H9 (cell line): Measurements from ENCODE around the gene ABCD4. TPM values are rescaled to one million over a fixed set of nuclear protein-coding genes. Genes with fewer than 3 reads are reported as not detected.
A peak's percentile ranks its signal among the peaks of the same experiment; 100 is the strongest.

ENCODE experiments used
- DNase-seq: peaks from one replicate; pipeline ENCODE4 v3.0.0-alpha.2; 2017
- H2AFZ ChIP-seq: one replicate; pipeline ENCODE4 v1.6.1; 2013; ENCODE audit warnings: mild to moderate bottlenecking, low read length, control low read depth, moderate library complexity
- H2AK5ac ChIP-seq: 2 replicates; pipeline ENCODE4 v1.6.1; 2013; ENCODE audit warnings: low read length, control low read depth, mixed read lengths; ENCODE audit not compliant: insufficient read length
- H2BK120ac ChIP-seq: one replicate; pipeline ENCODE4 v1.6.1; 2013; ENCODE audit warnings: low read depth, mild to moderate bottlenecking, low read length, control low read depth, inconsistent platforms; ENCODE audit not compliant: poor library complexity, severe bottlenecking
- H2BK12ac ChIP-seq: 2 replicates; pipeline ENCODE4 v1.6.1; 2013; ENCODE audit warnings: low read length, control low read depth, mixed read lengths, low read depth; ENCODE audit not compliant: insufficient read length
- H2BK15ac ChIP-seq: 2 replicates; pipeline ENCODE4 v1.6.1; 2013; ENCODE audit warnings: low read depth, low read length, control low read depth
- H2BK20ac ChIP-seq: one replicate; pipeline ENCODE4 v1.6.1; 2013; ENCODE audit warnings: low read depth, mild to moderate bottlenecking, low read length, control low read depth, inconsistent platforms; ENCODE audit not compliant: poor library complexity, severe bottlenecking
- H2BK5ac ChIP-seq: 2 replicates; pipeline ENCODE4 v1.6.1; 2013; ENCODE audit warnings: low read length, control low read depth, mixed read lengths; ENCODE audit not compliant: insufficient read length
- H3K14ac ChIP-seq: 2 replicates; pipeline ENCODE4 v1.6.1; 2013; ENCODE audit warnings: low read length, control low read depth; ENCODE audit not compliant: insufficient read depth
- H3K18ac ChIP-seq: 2 replicates; pipeline ENCODE4 v1.6.1; 2013; ENCODE audit warnings: low read depth, mild to moderate bottlenecking, mixed read lengths, low read length, control low read depth; ENCODE audit not compliant: insufficient read length
- H3K23ac ChIP-seq: 2 replicates; pipeline ENCODE4 v1.6.1; 2013; ENCODE audit warnings: low read length, control low read depth, mixed read lengths, low read depth; ENCODE audit not compliant: insufficient read length
- H3K23me2 ChIP-seq: 2 replicates; pipeline ENCODE4 v1.6.1; 2013; ENCODE audit warnings: low read depth, mild to moderate bottlenecking, mixed read lengths, low read length, control low read depth; ENCODE audit not compliant: insufficient read length, poor library complexity, severe bottlenecking
- H3K27ac ChIP-seq: 2 replicates; pipeline ENCODE4 v1.5.1; 2013; ENCODE audit warnings: low read length, control low read depth, mixed read lengths, low read depth; ENCODE audit not compliant: insufficient read length
- H3K27me3 ChIP-seq: 2 replicates; pipeline ENCODE4 v1.6.1; 2013; ENCODE audit warnings: low read length, control low read depth, inconsistent platforms; ENCODE audit not compliant: insufficient read depth
- H3K4ac ChIP-seq: 2 replicates; pipeline ENCODE4 v1.6.1; 2013; ENCODE audit warnings: low read depth, mild to moderate bottlenecking, control low read depth, inconsistent platforms, low read length, moderate library complexity
- H3K4me1 ChIP-seq: 2 replicates; pipeline ENCODE4 v1.6.1; 2013; ENCODE audit warnings: low read length, control low read depth, inconsistent platforms; ENCODE audit not compliant: insufficient read depth
- H3K4me2 ChIP-seq: 2 replicates; pipeline ENCODE4 v1.6.1; 2013; ENCODE audit warnings: low read length, control low read depth, mixed read lengths; ENCODE audit not compliant: insufficient read length, insufficient read depth
- H3K56ac ChIP-seq: 2 replicates; pipeline ENCODE4 v1.6.1; 2013; ENCODE audit warnings: low read depth, mild to moderate bottlenecking, mixed read lengths, low read length, control low read depth; ENCODE audit not compliant: insufficient read length
- H3K79me1 ChIP-seq: 2 replicates; pipeline ENCODE4 v1.6.1; 2013; ENCODE audit warnings: low read depth, mild to moderate bottlenecking, moderate library complexity, low read length, control low read depth, inconsistent platforms; ENCODE audit not compliant: insufficient read depth, poor library complexity, severe bottlenecking
- H3K79me2 ChIP-seq: 2 replicates; pipeline ENCODE4 v1.6.1; 2013; ENCODE audit warnings: low read length, control low read depth, inconsistent platforms; ENCODE audit not compliant: insufficient read depth
- H3K9ac ChIP-seq: 2 replicates; pipeline ENCODE4 v1.6.1; 2013; ENCODE audit warnings: low read length, control low read depth, mixed read lengths; ENCODE audit not compliant: insufficient read length; ENCODE audit errors: extremely low read depth
- H3K9me3 ChIP-seq: one replicate; pipeline ENCODE4 v1.6.1; 2013; ENCODE audit warnings: low read depth, low read length, inconsistent platforms; ENCODE audit not compliant: control insufficient read depth
- H3T11ph ChIP-seq: one replicate; pipeline ENCODE4 v1.6.1; 2013; ENCODE audit warnings: mild to moderate bottlenecking, low read length, control low read depth, inconsistent platforms
- H4K20me1 ChIP-seq: one replicate; pipeline ENCODE4 v1.6.1; 2013; ENCODE audit not compliant: control insufficient read depth, insufficient read length, insufficient read depth
- H4K5ac ChIP-seq: 2 replicates; pipeline ENCODE4 v1.6.1; 2013; ENCODE audit warnings: low read depth, mild to moderate bottlenecking, mixed read lengths, low read length, control low read depth; ENCODE audit not compliant: insufficient read length
- H4K8ac ChIP-seq: replicated peaks from 2 replicates; pipeline ENCODE4 v1.6.1; 2013; ENCODE audit warnings: low read length, control low read depth, mixed read lengths, low read depth; ENCODE audit not compliant: insufficient read length
- H4K91ac ChIP-seq: 2 replicates; pipeline ENCODE4 v1.6.1; 2013; ENCODE audit warnings: low read depth, mild to moderate bottlenecking, moderate library complexity, mixed read lengths, low read length, control low read depth; ENCODE audit not compliant: insufficient read length
- H3K27ac Mint-ChIP-seq, 3 experiments: 2 replicates in 2 of 3; 3 replicates in 1 of 3; pipeline ENCODE4 v1.8.0; 2020 to 2021; ENCODE audit warnings: mixed read lengths in 3 of 3, mild to moderate bottlenecking in 1 of 3, moderate library complexity in 1 of 3
- H3K27me3 Mint-ChIP-seq: 2 replicates; pipeline ENCODE4 v1.8.0; 2021; ENCODE audit warnings: low read depth, mild to moderate bottlenecking, moderate library complexity, mixed read lengths
- H3K36me3 Mint-ChIP-seq, 3 experiments: 2 replicates in 2 of 3; 3 replicates in 1 of 3; pipeline ENCODE4 v1.8.0; 2020 to 2021; ENCODE audit warnings: low read depth in 3 of 3, mixed read lengths in 3 of 3; ENCODE audit not compliant: insufficient read depth in 1 of 3
- H3K4me1 Mint-ChIP-seq, 2 experiments: 2 replicates each; pipeline ENCODE4 v1.8.0; 2020; ENCODE audit warnings: mixed read lengths in 2 of 2
- H3K4me3 Mint-ChIP-seq, 2 experiments: 2 replicates in 1 of 2; 3 replicates in 1 of 2; pipeline ENCODE4 v1.8.0; 2020 to 2021; ENCODE audit warnings: mild to moderate bottlenecking in 2 of 2, mixed read lengths in 2 of 2, moderate library complexity in 1 of 2
- H3K9me3 Mint-ChIP-seq, 2 experiments: 2 replicates in 1 of 2; 3 replicates in 1 of 2; pipeline ENCODE4 v1.8.0; 2020; ENCODE audit warnings: mild to moderate bottlenecking in 2 of 2, mixed read lengths in 2 of 2, moderate library complexity in 1 of 2
- CTCF ChIP-seq: fragments of 200-600 bp; sonication (generic); conservative IDR thresholded peaks from 3 replicates; pipeline ENCODE4 v1.8.0; 2021; ENCODE audit warnings: antibody characterized with exemption, mild to moderate bottlenecking
- WGBS: extraction: QIAGEN DNeasy Blood & Tissue Kit; methylation state at CpG from one replicate; pipeline ENCODE4 v1.1.7; 2013; ENCODE audit warnings: missing lambda C conversion rate, low lambda C conversion rate, mixed read lengths; ENCODE audit not compliant: insufficient read length; ENCODE audit errors: extremely low coverage; 5-methylcytosine and 5-hydroxymethylcytosine counted together
- long read RNA-seq: library from polyadenylated mRNA; unstranded; transcript quantifications from one replicate; pipeline ENCODE4 v2.0.0, GENCODE V29; 2020
- total RNA-seq: library from RNA; stranded (reverse); gene quantifications from 2 replicates; pipeline ENCODE4 v1.2.1, GENCODE V29; 2021

Gene ABCD4
- 79.1 and 80.9 TPM in 2 replicates for total RNA-seq
- long read RNA-seq, transcript ABCD4-218 (18 exons, 1,842 nt), result minor isoform, 44 of 334 reads
- long read RNA-seq, transcript ABCD4-211 (17 exons, 2,336 nt), result minor isoform, 10 of 334 reads
- long read RNA-seq, transcript ABCD4-201 (19 exons, 3,003 nt), result major isoform, 60 of 334 reads
- long read RNA-seq, partial matches to known transcripts, result 40 of 334 reads
- long read RNA-seq, other reads (novel, unspliced or antisense), result 171 of 334 reads

GRCh38 chr14:74302634-74303569 is at the start of gene ABCD4:
Gene ABCD4 (minus strand): TSS chr14:74302934. CDS start chr14:74302912, 22 bp downstream.
- Histone ChIP-seq H4K8ac (no peak within 1 kb of the TSS), H3K23ac (no peak within 1 kb of the TSS), H3K56ac (no peak within 1 kb of the TSS), H2AK5ac (no peak within 1 kb of the TSS), H4K5ac (no peak within 1 kb of the TSS), H2BK12ac (no peak within 1 kb of the TSS), H4K91ac (no peak within 1 kb of the TSS), H3K23me2 (peaks cover 6% of the 10 kb centered on the region), H3K27me3 (no peaks in the 10 kb centered on the region; the same call in 1 of the 2 replicates), H3K4ac (no peak within 1 kb of the TSS), H2BK20ac (no peak within 1 kb of the TSS), H2BK5ac (no peak within 1 kb of the TSS), H3K79me2 (peaks cover 13% of the 10 kb centered on the region; the same call in 1 of the 2 replicates), H3K9ac (peak within 1 kb of the TSS; percentile 86), H3K18ac (no peak within 1 kb of the TSS), H3K14ac (peak within 1 kb of the TSS; percentile 95), H3K4me1 (no peaks in the 10 kb centered on the region), H3K9me3 (no peaks in the 10 kb centered on the region), H2BK120ac (no peak within 1 kb of the TSS), H3T11ph (no peak within 1 kb of the TSS), H4K20me1 (no peaks in the 10 kb centered on the region), H3K79me1 (no peaks in the 10 kb centered on the region), H3K27ac (no peak within 1 kb of the TSS), H2AFZ (no peak within 1 kb of the TSS), H2BK15ac (no peak within 1 kb of the TSS), H3K4me2 (peak within 1 kb of the TSS; percentile 80)
- no peaks in the 10 kb centered on the region; a peak in 1 of 5 replicates for H3K9me3 Mint-ChIP-seq
- peaks cover 16 to 17% of the 10 kb centered on the region in 2 experiments for H3K4me1 Mint-ChIP-seq
- H3K4me3 Mint-ChIP-seq, result peak within 1 kb of the TSS; percentile 89 to 95
- no CpG with 5 or more reads among the region's 61 CpGs for WGBS
- peak; percentile 81 for TF ChIP-seq CTCF
- H3K27ac Mint-ChIP-seq, result peak within 1 kb of the TSS; percentile 93 to 97 (median 95)
- H3K27me3 Mint-ChIP-seq, result no peaks in the 10 kb centered on the region
- DNase-seq, result peak; percentile 98
- H3K36me3 Mint-ChIP-seq, result peaks cover 13 to 27% (median 26%) of the 10 kb centered on the region in 3 experiments
